Measurements from ENCODE around the gene ITGB6.
"Not testable (repeated sequence)": the region's sequence is repeated elsewhere in the genome, so short reads cannot be mapped to it uniquely, and the experiment has no call there.

Gene ITGB6

GRCh38 chr2:160181146-160181836 is 18.8 kb downstream of the ITGB6 start:
- not testable (repeated sequence) for DNase-seq

GRCh38 chr2:160180690-160181089 is 19.4 kb downstream of the ITGB6 start:
- DNase-seq: not testable (repeated sequence)

DNA sequence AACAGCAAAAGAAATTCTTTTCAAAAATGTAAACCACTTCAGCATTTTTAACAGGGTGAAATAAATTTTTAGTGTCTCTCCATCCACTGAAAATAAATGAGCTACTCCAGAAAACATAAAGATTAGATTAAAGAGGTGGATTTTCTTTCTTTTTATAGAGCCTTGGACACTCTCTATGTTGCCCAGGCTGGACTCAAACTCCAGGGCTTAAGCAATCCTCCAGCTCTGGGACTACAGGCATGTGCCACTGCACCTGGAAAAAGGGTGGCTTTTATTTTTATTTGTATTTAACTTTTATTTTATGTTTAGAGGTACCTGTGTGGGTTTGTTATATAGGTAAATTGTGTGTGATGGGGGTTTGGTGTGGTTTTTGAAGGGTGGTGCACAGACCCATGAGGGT is 19.9 kb downstream of the ITGB6 start:
- no peak for DNase-seq

DNA sequence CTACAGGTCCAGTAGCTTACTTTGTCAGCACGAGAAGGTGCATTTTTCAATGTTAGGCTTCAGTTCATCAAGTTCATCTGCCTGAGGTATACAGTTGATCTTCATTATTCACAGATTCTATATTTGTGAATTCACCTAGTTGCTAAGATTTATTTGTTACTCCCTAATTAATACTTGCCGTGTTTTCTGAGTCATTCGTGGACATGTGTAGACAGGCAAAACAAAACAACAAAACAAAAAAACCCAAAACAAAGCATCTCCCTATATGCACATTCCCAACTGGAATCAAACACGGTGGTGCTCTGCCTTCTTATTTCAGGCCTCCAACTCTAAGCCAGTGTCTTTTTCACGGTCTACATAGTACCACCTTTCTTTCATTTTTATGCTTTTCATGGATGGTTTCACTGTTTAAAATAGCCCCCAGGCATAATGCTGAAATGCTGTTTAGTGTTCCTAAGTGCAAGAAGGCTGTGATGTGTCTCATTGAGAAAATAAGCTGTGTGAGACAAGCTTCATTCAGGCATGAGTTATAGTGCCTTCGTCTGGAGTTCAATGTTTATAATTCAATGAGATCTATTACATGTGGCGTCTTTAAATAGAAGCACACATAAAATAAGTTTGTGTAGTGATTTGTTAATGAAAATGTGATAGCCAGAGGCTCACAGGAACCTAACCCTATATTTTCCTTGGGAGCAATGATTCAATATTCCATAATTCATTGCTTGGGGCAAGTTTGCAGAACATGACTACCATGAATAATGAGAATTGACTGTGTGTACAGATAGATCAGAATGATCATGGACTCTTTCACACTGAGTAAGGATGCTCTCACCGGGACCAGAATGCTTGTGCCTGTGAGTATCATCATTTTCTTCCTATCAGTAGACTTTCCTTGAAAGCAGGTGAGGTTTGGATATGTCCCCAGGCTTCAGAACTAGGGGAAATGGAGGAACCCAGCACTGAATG is 24.6 kb downstream of the ITGB6 start:
- no peak for DNase-seq

- DNase-seq: no peak
Measured at GRCh38 chr2:160174322-160174721, 25.8 kb downstream of the ITGB6 start.

GRCh38 chr2:160169988-160170387 is 30.1 kb downstream of the ITGB6 start:
- no peak for DNase-seq

DNA sequence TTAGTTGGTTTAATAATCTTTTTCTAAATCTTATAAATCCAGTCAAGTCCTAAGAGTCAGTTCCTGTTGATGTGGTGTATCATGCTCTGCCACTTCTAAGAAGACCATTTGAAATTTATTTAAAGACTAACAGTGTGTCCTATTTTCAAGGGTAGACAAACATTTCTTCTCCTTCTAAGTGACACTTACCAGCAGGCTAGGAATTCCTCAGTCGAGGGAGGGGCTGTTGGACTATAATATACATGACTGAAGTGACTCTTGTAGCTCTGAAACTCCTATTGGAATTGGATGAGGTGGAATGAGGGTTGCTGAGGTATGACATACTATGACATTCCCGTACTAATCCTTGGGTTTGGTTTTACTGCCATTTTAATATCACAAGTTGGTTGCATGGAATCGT is 30.6 kb downstream of the ITGB6 start:
- DNase-seq: no peak

GRCh38 chr2:160168878-160169277 is 31.2 kb downstream of the ITGB6 start:
- DNase-seq: no peak

DNA sequence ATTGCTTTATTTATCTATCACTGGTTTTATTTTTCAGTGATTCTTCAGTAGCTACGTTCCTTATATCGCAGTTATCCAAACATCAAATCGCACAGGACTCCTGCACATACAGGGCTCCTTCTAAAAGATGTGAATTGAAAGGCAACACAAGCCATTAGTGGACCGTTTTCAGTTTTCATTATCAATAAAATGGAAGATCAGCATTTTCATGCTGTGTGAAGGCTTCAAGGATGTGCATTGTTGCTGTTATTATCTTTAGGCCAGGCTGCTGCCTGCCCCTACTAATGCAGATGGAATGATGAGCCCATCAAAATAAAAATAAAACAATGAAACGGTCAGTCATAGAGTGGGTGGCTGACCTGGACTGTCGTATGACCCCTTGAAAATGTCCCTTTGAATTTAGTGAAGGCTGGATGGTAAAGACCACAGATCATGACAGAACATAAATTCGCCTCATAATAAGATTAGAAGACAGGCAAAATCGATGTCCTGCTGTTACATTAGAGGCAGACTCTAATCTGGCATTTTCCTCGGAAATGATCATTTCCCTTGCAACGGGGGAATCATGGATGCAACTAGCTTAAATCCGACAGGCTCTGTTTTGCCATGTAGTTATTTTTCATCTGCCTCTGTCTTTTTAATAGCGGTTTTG is 32.9 kb downstream of the ITGB6 start:
- DNase-seq: no peak

DNA sequence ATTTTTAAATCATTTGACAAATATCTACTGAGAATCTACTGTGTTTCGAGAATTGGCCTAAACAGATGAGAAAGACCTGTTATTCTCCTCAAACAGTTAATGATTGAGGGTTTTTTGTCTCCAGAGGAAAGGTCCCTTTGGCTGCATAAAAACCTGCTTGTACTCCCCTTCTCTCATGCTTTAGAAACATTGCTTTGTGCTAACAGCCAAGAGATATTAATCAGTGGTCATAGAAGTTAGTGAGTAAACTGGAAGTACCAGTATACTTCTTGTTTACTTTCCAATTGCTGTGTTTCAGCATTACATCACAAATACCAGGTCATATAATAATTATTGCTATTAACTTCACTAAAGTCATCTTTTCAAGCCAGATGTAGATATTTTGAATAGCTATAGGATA is 34.1 kb downstream of the ITGB6 start:
- no peak for DNase-seq

DNA sequence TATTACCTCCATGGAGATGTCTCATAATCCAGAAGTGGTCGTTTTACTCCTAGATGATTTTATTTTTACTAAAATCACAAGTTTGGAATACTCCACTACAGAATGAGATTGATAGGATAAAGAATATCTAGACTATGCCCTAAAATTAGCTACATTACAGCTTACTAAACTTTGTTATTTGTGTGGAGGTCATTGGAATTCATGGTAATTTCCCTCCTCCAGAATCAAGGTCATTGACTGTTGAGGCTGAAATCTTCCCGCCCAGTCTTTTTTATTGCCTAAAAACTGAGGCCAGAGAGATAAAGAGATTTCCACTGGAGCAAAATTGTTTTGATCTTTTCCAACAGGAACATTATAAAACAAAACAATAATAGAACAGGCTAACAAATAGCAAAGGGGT is 35.0 kb downstream of the ITGB6 start:
- DNase-seq: no peak

- no peak for DNase-seq
Measured at GRCh38 chr2:160157861-160158829, 41.9 kb downstream of the ITGB6 start.

DNA sequence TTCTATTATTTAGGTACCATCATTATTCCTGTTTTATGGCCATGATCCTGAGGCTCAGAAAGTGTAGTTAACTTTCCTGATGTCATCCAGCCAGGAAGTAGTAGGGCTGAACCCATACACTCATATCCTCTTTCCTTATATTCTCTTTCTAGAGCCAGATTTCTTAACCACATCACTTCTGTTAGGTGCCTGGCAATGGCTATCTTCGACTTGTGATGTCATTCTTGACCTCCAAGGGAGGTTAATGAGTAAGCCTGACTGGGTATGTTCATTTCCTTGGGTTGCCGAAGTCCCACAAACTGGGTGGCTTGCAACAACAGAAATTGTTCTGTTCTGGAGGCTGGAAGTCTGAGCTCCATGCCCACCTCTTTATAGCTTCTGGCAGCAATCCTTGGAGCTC is 43.4 kb downstream of the ITGB6 start:
- no peak for DNase-seq

- DNase-seq: no peak
Measured at GRCh38 chr2:160156100-160156499, 44.0 kb downstream of the ITGB6 start.

- not testable (repeated sequence) for DNase-seq
Measured at GRCh38 chr2:160148419-160148818, 51.7 kb downstream of the ITGB6 start.

DNA sequence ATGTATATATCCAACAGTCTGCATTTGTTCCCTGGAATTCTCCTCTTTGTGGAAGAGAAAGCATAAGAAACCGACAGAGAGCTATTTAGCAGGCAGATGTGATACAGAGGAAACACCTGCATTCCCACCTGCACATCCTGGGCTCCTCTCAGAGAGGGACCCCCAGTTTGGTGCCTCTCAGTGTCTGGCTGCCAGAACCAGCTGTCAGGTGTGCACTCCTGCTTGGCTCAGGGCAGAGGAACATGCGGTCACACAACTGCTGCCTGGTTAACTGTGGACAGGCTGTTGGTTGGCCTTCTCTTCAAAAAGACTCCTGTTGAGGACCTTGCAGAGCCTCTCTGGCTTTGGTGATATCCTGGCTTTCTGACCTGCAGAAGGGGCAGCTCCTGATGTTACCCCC is 54.6 kb downstream of the ITGB6 start:
- DNase-seq: no peak

DNA sequence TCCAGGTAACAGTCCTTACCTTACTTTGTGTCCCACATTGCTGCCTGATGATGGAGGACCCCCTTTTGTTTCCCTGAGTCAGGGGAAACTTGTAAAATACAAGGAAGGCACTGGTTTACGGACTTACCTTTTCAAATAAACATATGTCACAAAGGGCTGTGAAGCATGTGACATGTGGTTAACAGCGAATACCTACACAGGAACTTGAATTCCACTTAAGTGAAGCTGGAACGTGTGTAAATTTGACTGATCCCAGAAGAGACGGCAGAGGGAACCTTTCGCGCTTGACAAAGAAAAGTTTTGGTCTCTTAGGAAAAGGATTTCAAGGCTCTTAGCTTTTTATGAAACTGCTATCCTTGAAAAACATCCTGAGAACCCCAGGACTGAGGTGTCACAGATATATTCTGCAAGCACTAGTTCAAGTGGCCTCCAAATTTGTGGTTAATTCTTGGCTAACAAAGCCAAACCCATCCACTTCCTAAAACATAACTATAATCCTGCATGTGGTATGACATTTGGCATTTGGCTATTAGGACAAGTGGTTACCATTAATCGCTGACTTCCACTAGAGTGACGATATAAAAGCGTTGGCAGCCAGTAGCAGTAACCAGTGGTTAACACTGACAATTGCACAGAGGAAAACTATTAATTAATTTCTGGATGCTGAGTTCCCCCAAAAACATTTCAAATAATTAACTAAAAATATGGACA is 55.6 kb downstream of the ITGB6 start:
- DNase-seq: no peak

GRCh38 chr2:160142472-160142871 is 57.6 kb downstream of the ITGB6 start:
- DNase-seq: no peak

DNA sequence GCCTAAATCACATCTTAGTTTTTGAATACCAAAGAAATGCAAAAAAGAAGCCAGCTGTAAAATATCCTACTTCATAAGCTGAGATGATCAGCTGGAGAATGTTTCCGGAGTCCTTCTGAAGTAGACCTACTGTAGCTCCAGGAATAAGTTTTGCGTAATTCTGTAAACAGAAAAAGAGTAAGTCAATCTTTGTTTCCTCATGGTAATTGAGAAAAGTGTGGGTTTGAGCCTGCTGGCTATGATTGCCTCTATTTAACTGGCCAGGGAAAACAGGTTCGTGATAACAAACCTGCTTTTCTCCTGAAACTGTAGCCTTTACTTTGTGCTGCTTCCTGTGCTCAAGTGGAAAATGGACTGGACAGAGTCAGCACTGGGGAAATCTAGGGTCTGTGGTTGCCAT is 58.2 kb downstream of the ITGB6 start:
- no peak for DNase-seq

GRCh38 chr2:160141419-160141818 is 58.7 kb downstream of the ITGB6 start:
- DNase-seq: no peak

GRCh38 chr2:160140471-160140870 is 59.6 kb downstream of the ITGB6 start:
- no peak for DNase-seq

- DNase-seq: no peak
Measured at GRCh38 chr2:160139991-160140390, 60.1 kb downstream of the ITGB6 start.
